HEK293 (cell line): ENCODE measurements around the gene TEX30.

Experiments used
- CTCF ChIA-PET: fragments of 350-600 bp; formaldehyde crosslinking; extraction: SDS; loops from one replicate; lab custom pipeline; 2021; ENCODE audit warnings: antibody characterized with exemption; lab: Yijun Ruan, JAX
- POLR2A ChIA-PET: fragments of 300-600 bp; formaldehyde crosslinking; extraction: SDS; loops from one replicate; lab custom pipeline; 2020; ENCODE audit warnings: antibody characterized with exemption, inconsistent platforms; lab: Yijun Ruan, JAX
- H3K27ac ChIP-seq: fragments of 200-500 bp; sonication (Bioruptor generic); 2 replicates; pipeline ENCODE4 v1.5.1; 2014; ENCODE audit warnings: low read depth, low read length, control low read depth, inconsistent platforms; ENCODE audit errors: extremely low read depth
- H3K36me3 ChIP-seq, 2 experiments: fragments of 200-500 bp in 1 of 2; sonication (Bioruptor generic) in 1 of 2; 1 replicate in 1 of 2; 2 replicates in 1 of 2; pipeline ENCODE4 v1.5.1; 2014 to 2017; ENCODE audit warnings: inconsistent platforms in 2 of 2, low read length in 2 of 2; ENCODE audit not compliant: control insufficient read depth in 2 of 2, insufficient read depth in 1 of 2
- H3K4me1 ChIP-seq: fragments of 200-500 bp; sonication (Bioruptor generic); 2 replicates; pipeline ENCODE4 v1.5.1; 2014; ENCODE audit warnings: mild to moderate bottlenecking, low read length, inconsistent platforms; ENCODE audit not compliant: control insufficient read depth, insufficient read depth
- H3K4me3 ChIP-seq: 2 replicates; pipeline ENCODE4 v1.5.1; 2011; ENCODE audit warnings: low read depth, mild to moderate bottlenecking, control low read depth, low read length, moderate library complexity
- H3K9me3 ChIP-seq: fragments of 200-500 bp; sonication (Bioruptor generic); 2 replicates; pipeline ENCODE4 v1.5.1; 2014; ENCODE audit warnings: low read depth, low read length, inconsistent platforms; ENCODE audit not compliant: control insufficient read depth, insufficient read depth
- GFI1B ChIP-seq: fragments of 450-650 bp; formaldehyde crosslinking; IDR thresholded peaks from 2 replicates; pipeline ENCODE4 v1.5.1; 2016; ENCODE audit warnings: missing biosample characterization, missing genetic modification characterization
- GLI2 ChIP-seq: fragments of 450-650 bp; formaldehyde crosslinking; IDR thresholded peaks from 2 replicates; pipeline ENCODE4; 2017; ENCODE audit warnings: missing biosample characterization, missing genetic modification characterization, low read depth, borderline replicate concordance
- IKZF3 ChIP-seq: fragments of 450-650 bp; IDR thresholded peaks from 2 replicates; pipeline ENCODE4 v1.5.0; 2018; ENCODE audit warnings: missing biosample characterization, mild to moderate bottlenecking, missing genetic modification characterization, moderate library complexity
- KLF16 ChIP-seq: fragments of 450-650 bp; formaldehyde crosslinking; IDR thresholded peaks from 2 replicates; pipeline ENCODE4 v1.5.1; 2017; ENCODE audit warnings: missing biosample characterization, missing genetic modification characterization
- KLF17 ChIP-seq: fragments of 450-650 bp; formaldehyde crosslinking; IDR thresholded peaks from 2 replicates; pipeline ENCODE4 v1.5.1; 2016; ENCODE audit warnings: missing biosample characterization, missing genetic modification characterization
- OVOL3 ChIP-seq: fragments of 450-650 bp; formaldehyde crosslinking; IDR thresholded peaks from 2 replicates; pipeline ENCODE4 v1.5.1; 2016; ENCODE audit warnings: missing biosample characterization, missing genetic modification characterization
- REST ChIP-seq: fragments of 450-650 bp; formaldehyde crosslinking; IDR thresholded peaks from 2 replicates; pipeline ENCODE4 v1.5.1; 2016; ENCODE audit warnings: missing biosample characterization, missing genetic modification characterization
- SALL2 ChIP-seq: fragments of 450-650 bp; formaldehyde crosslinking; IDR thresholded peaks from 2 replicates; pipeline ENCODE4 v1.5.0; 2017; ENCODE audit warnings: missing biosample characterization, mild to moderate bottlenecking, missing genetic modification characterization, borderline replicate concordance
- SP2 ChIP-seq: fragments of 450-650 bp; formaldehyde crosslinking; IDR thresholded peaks from 2 replicates; pipeline ENCODE4 v1.5.1; 2016; ENCODE audit warnings: missing biosample characterization, missing genetic modification characterization
- ZBTB6 ChIP-seq: fragments of 450-650 bp; formaldehyde crosslinking; IDR thresholded peaks from 2 replicates; pipeline ENCODE4 v1.5.1; 2017; ENCODE audit warnings: missing biosample characterization, missing genetic modification characterization
- ZFHX2 ChIP-seq: fragments of 450-650 bp; formaldehyde crosslinking; conservative IDR thresholded peaks from 2 replicates; pipeline ENCODE4 v1.5.1; 2016; ENCODE audit warnings: missing biosample characterization, missing genetic modification characterization
- ZFP37 ChIP-seq: fragments of 450-650 bp; formaldehyde crosslinking; IDR thresholded peaks from 2 replicates; pipeline ENCODE4 v1.5.1; 2016; ENCODE audit warnings: missing biosample characterization, missing genetic modification characterization
- ZIC2 ChIP-seq: fragments of 450-650 bp; formaldehyde crosslinking; IDR thresholded peaks from 2 replicates; pipeline ENCODE4 v1.5.1; 2016; ENCODE audit warnings: missing biosample characterization, missing genetic modification characterization
- ZNF155 ChIP-seq: fragments of 450-650 bp; formaldehyde crosslinking; IDR thresholded peaks from 2 replicates; pipeline ENCODE4 v1.5.1; 2016; ENCODE audit warnings: missing biosample characterization, missing genetic modification characterization
- ZNF16 ChIP-seq: fragments of 450-650 bp; formaldehyde crosslinking; IDR thresholded peaks from 2 replicates; pipeline ENCODE4 v1.5.1; 2016; ENCODE audit warnings: low read depth, missing biosample characterization, missing genetic modification characterization
- ZNF175 ChIP-seq: fragments of 450-650 bp; formaldehyde crosslinking; IDR thresholded peaks from 2 replicates; pipeline ENCODE4 v1.5.1; 2016; ENCODE audit warnings: missing biosample characterization, missing genetic modification characterization
- ZNF214 ChIP-seq: fragments of 450-650 bp; formaldehyde crosslinking; IDR thresholded peaks from 2 replicates; pipeline ENCODE4 v1.5.1; 2017; ENCODE audit warnings: missing biosample characterization, mild to moderate bottlenecking, missing genetic modification characterization, borderline replicate concordance
- ZNF280D ChIP-seq: fragments of 450-650 bp; formaldehyde crosslinking; IDR thresholded peaks from 2 replicates; pipeline ENCODE4 v1.5.1; 2016; ENCODE audit warnings: missing biosample characterization, missing genetic modification characterization
- ZNF292 ChIP-seq: fragments of 450-650 bp; formaldehyde crosslinking; IDR thresholded peaks from 2 replicates; pipeline ENCODE4 v1.5.1; 2016; ENCODE audit warnings: low read depth, missing biosample characterization, missing genetic modification characterization, borderline replicate concordance
- ZNF335 ChIP-seq: fragments of 450-650 bp; formaldehyde crosslinking; conservative IDR thresholded peaks from 2 replicates; pipeline ENCODE4 v1.5.1; 2016; ENCODE audit warnings: missing biosample characterization, missing genetic modification characterization
- ZNF473 ChIP-seq: fragments of 450-650 bp; formaldehyde crosslinking; IDR thresholded peaks from 2 replicates; pipeline ENCODE4 v1.5.1; 2017; ENCODE audit warnings: missing biosample characterization, missing genetic modification characterization
- ZNF501 ChIP-seq: fragments of 450-650 bp; formaldehyde crosslinking; IDR thresholded peaks from 2 replicates; pipeline ENCODE4 v1.5.1; 2016; ENCODE audit warnings: missing biosample characterization, missing genetic modification characterization
- ZNF561 ChIP-seq: fragments of 450-650 bp; IDR thresholded peaks from 2 replicates; pipeline ENCODE4 v1.5.1; 2018; ENCODE audit warnings: missing biosample characterization, missing genetic modification characterization, borderline replicate concordance
- ZNF596 ChIP-seq: fragments of 450-650 bp; IDR thresholded peaks from 2 replicates; pipeline ENCODE4 v1.5.0; 2018; ENCODE audit warnings: missing biosample characterization, mild to moderate bottlenecking, missing genetic modification characterization, moderate library complexity
- ZNF701 ChIP-seq: fragments of 450-650 bp; formaldehyde crosslinking; IDR thresholded peaks from 2 replicates; pipeline ENCODE4 v1.5.1; 2016; ENCODE audit warnings: missing biosample characterization, missing genetic modification characterization
- ZNF768 ChIP-seq: fragments of 450-650 bp; formaldehyde crosslinking; IDR thresholded peaks from 2 replicates; pipeline ENCODE4 v1.5.1; 2018; ENCODE audit warnings: missing biosample characterization, mild to moderate bottlenecking, missing genetic modification characterization
- ZSCAN30 ChIP-seq: fragments of 450-650 bp; IDR thresholded peaks from 2 replicates; pipeline ENCODE4 v1.5.1; 2018; ENCODE audit warnings: missing biosample characterization, mild to moderate bottlenecking, missing genetic modification characterization, moderate library complexity

TEX30 gene

GRCh38 chr13:102799426-102800144 lies 26.0 kb upstream of the TEX30 start (continued):
- TF ChIP-seq REST (tag by site-specific recombination) (no peak), ZNF596 (tag by site-specific recombination) (no peak), ZSCAN30 (tag by site-specific recombination) (0 out of 2 replicates have a peak, but pooled peaks have one; percentile 14), ZBTB6 (tag by site-specific recombination) (no peak), KLF16 (tag by site-specific recombination) (no peak), ZNF701 (tag by site-specific recombination) (no peak), ZNF175 (tag by site-specific recombination) (no peak), KLF17 (tag by site-specific recombination) (no peak), GLI2 (tag by site-specific recombination) (no peak), SP2 (tag by site-specific recombination) (no peak), ZNF561 (tag by site-specific recombination) (0 out of 2 replicates have a peak, but pooled peaks have one; percentile 26), ZNF335 (tag by site-specific recombination) (no peak), ZFP37 (peak; percentile 37; the same call in 1 of the 2 replicates), ZNF768 (tag by site-specific recombination) (no peak), IKZF3 (tag by site-specific recombination) (no peak), ZIC2 (tag by site-specific recombination) (no peak), ZNF292 (tag by site-specific recombination) (no peak), ZNF501 (tag by site-specific recombination) (0 out of 2 replicates have a peak, but pooled peaks have one; percentile 19)

GRCh38 chr13:102798581-102799425 lies 25.2 kb upstream of the TEX30 start, which contains the start of the genes BIVM and POGLUT2:
Gene BIVM, plus strand, starts transcription at chr13:102799119. Its CDS starts 8,149 bp downstream, at chr13:102807268.
Gene POGLUT2, minus strand, starts transcription at chr13:102798976. Its CDS starts 306 bp downstream, at chr13:102798670.
- Histone ChIP-seq H3K9me3 (no peaks in the 10 kb centered on the region), H3K36me3 (peaks cover 4% of the 10 kb centered on the region in 2 experiments; a peak in 2 of 3 replicates), H3K4me1 (no peaks in the 10 kb centered on the region), H3K27ac (peak within 1 kb of the TSS; percentile 72), H3K4me3 (peak within 1 kb of the TSS; percentile 94)
- ChIA-PET CTCF (interaction anchor here (0.6 to 2.2 kb wide), 2 partner anchors 219 to 296 kb away, joined by 3 to 8 read pairs; no protein-coding TSS in a partner anchor), POLR2A (interaction anchor here (2.2 to 3.5 kb wide), 3 partner anchors 25 to 202 kb away, joined by 9 to 17 read pairs (median 12); partner anchors contain the start of genes ERCC5, TEX30 and TPP2)
- TF ChIP-seq ZNF214 (no peak), ZNF155 (tag by site-specific recombination) (no peak), ZNF16 (no peak), OVOL3 (no peak), ZFHX2 (no peak), ZNF280D (no peak), SALL2 (tag by site-specific recombination) (no peak), ZNF473 (tag by site-specific recombination) (no peak), ZNF561 (tag by site-specific recombination) (no peak), GFI1B (no peak)
